ENCODE data around the gene TRIM13.
"Not testable (repeated sequence)": the region's sequence is repeated elsewhere in the genome, so short reads cannot be mapped to it uniquely, and the experiment has no call there.

TRIM13 gene

GRCh38 chr13:50038266-50038665 lies 41.4 kb downstream of the TRIM13 start:
- no peak for DNase-seq
- in situ Hi-C loops (cut with HindIII; ENCODE audit: low pct_ligation_motif_present, low pct_unique_long_range_greater_than_20kb, low sequenced_read_pairs), result no loop called here

DNA sequence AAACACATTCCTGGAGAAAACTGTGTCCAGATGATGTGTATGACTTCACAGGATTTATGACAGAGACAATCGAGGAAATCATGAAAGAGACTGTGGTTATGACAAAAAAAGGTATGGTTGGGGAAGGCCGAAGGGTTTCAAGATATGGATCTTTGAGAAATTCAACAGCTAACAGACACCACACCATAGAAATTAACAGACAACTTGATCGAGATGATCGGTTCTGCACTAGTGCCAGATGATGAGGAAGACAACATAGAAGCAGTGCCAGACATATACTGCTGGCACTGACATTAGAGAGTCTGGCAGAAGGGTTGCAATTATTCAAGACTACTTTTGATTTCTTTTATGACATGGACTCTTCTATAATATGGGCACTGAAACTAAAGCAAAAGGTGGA lies 55.6 kb downstream of the TRIM13 start:
- DNase-seq, result no peak
- in situ Hi-C loops (cut with HindIII; ENCODE audit: low pct_ligation_motif_present, low pct_unique_long_range_greater_than_20kb, low sequenced_read_pairs), result no loop called here

- no peak for DNase-seq
- in situ Hi-C loops (cut with HindIII; ENCODE audit: low pct_ligation_motif_present, low pct_unique_long_range_greater_than_20kb, low sequenced_read_pairs), result no loop called here
Measured at GRCh38 chr13:50053844-50054243, 57.0 kb downstream of the TRIM13 start.

GRCh38 chr13:50055454-50055853 lies 58.6 kb downstream of the TRIM13 start:
- no peak for DNase-seq
- in situ Hi-C loops (cut with HindIII; ENCODE audit: low pct_ligation_motif_present, low pct_unique_long_range_greater_than_20kb, low sequenced_read_pairs), result no loop called here

DNA sequence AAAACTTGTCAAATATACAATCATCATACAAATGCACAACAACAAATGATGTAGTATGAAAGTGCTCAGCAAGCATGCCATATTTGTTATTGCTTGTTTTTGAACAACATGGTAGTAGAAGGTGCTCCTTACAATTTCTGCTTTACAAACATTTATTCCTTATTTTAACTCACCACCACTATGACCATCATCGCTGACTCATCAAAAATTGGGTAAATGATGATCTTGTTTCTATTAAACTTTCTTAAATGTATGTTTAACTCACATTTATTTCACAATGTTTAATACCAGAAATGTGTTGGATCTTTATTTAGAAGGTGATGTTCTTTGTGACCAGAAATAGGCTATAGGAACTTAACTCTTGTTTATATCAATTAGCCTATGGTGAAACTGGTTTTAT lies 63.9 kb downstream of the TRIM13 start:
- in situ Hi-C loops (cut with HindIII; ENCODE audit: low pct_ligation_motif_present, low pct_unique_long_range_greater_than_20kb, low sequenced_read_pairs), result no loop called here
- DNase-seq, result no peak

DNA sequence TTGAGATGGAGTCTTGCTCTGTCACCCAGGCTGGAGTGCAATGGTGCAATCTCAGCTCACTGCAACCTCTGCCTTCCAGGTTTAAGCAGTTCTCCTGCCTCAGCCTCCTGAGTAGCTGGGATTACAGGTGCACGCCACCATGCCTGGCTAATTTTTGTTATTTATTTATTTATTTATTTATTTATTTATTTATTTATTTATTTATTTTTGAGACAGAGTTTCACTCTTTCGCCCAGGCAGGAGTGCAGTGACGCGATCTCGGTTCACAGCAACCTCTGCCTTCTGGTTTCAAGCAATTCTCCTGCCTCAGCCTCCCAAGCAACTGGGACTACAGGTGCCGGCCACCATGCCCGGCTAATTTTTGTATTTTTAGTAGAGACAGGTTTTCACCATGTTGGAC lies 65.5 kb downstream of the TRIM13 start:
- DNase-seq; in situ Hi-C loops (cut with HindIII; ENCODE audit: low pct_ligation_motif_present, low pct_unique_long_range_greater_than_20kb, low sequenced_read_pairs): not testable (repeated sequence)

DNA sequence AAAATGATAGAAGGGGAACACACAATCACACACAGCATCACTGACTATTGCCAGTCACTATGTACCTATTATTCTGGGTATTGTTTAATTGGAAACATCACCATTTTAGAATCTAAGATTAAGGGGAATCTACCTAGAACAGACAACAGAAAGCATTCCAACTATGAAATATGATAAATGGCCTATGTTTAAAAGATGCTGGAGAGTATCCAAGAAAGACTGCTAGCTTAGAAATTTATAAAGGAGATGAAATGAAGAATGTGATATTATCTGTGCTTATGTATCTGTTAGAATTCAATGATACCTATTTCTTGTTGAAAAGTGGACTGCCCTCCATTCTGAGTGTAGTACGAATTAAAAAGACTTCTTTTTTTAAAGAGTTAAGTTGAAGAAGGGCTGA lies 68.9 kb downstream of the TRIM13 start:
- in situ Hi-C loops (cut with HindIII; ENCODE audit: low pct_ligation_motif_present, low pct_unique_long_range_greater_than_20kb, low sequenced_read_pairs), result no loop called here
- no peak for DNase-seq
